Lower lobe of right lung (tissue), 2 donors: ENCODE results near the gene MNS1. TPM values are rescaled to one million over a fixed set of nuclear protein-coding genes. Genes with fewer than 3 reads are reported as not detected.
A peak's percentile ranks its signal among the peaks of the same experiment; 100 is the strongest.

ENCODE experiments used
- ATAC-seq, 2 donors: fragments of 200-7000 bp; cut with Tn5 transposase; one replicate each; pipeline ENCODE4 v1.9.1; 2020 to 2022; ENCODE audit warnings: mild to moderate bottlenecking in 2 of 2, moderate library complexity in 2 of 2
- DNase-seq: peaks from one replicate; pipeline ENCODE4 v3.0.0-alpha.2; 2020
- H3K27ac ChIP-seq: fragments of 200-600 bp; one replicate; pipeline ENCODE4 v1.8.0; 2022
- H3K27me3 ChIP-seq: fragments of 200-600 bp; one replicate; pipeline ENCODE4 v1.8.0; 2022; ENCODE audit warnings: low read depth
- H3K36me3 ChIP-seq: fragments of 200-600 bp; one replicate; pipeline ENCODE4 v1.8.0; 2022; ENCODE audit warnings: mild to moderate bottlenecking
- H3K4me1 ChIP-seq: fragments of 200-600 bp; one replicate; pipeline ENCODE4 v1.8.0; 2022
- H3K4me3 ChIP-seq: fragments of 200-600 bp; one replicate; pipeline ENCODE4 v1.8.0; 2022; ENCODE audit warnings: mild to moderate bottlenecking
- H3K9me3 ChIP-seq: fragments of 200-600 bp; one replicate; pipeline ENCODE4 v1.8.0; 2022
- intact Hi-C: fragments of 100-400 bp; cut with DNase I; formaldehyde crosslinking; loops from one replicate; pipeline ENCODE4 v1.11.0; 2022
- total RNA-seq: library from RNA; stranded (reverse); fragmentation: NEBNext Ultra II Directional; extraction: Animal tissue kit (Norgen Biotek cat#: 25700); gene quantifications from one replicate; pipeline ENCODE4 v1.2.1, GENCODE V29; 2021
- TF ChIP-seq, protein P1 (sequence below): fragments of 200-600 bp; IDR thresholded peaks from one replicate; pipeline ENCODE4 v1.8.0; 2022; ENCODE audit warnings: antibody characterized with exemption, mild to moderate bottlenecking
- donor health status: DM: no; HTN: yes; CAD: no; lungs with severe emphysema.

Gene MNS1
- total RNA-seq, 1 donor from 2014 or later, result 2.3 TPM

DNA sequence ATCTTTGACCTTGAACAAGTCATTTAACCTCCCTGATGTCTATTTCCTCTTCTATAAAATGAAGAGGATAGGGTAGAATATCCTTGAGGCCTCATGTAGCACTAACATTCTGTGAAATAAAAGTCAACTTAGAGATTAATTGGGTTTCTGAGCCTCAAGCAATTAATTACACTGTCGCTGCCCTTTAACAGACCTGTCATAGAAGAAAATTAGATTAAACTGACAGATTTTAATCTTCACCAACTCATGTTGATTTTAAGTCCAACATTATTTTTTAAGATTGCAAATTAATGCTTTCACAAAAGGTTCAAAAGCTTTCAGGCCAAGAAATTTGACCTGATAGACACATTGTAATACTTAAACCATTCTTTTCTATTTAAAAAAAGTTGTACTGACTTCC is 8.1 kb upstream of the MNS1 start:
- Histone ChIP-seq H3K36me3 (no peaks in the 10 kb centered on the region), H3K4me3 (no peak overlapping the region), H3K27ac (no peak overlapping the region), H3K27me3 (no peaks in the 10 kb centered on the region), H3K4me1 (peaks cover 6% of the 10 kb centered on the region), H3K9me3 (no peaks in the 10 kb centered on the region)
- intact Hi-C loops, result no loop called here
- TF ChIP-seq, protein P1, sequence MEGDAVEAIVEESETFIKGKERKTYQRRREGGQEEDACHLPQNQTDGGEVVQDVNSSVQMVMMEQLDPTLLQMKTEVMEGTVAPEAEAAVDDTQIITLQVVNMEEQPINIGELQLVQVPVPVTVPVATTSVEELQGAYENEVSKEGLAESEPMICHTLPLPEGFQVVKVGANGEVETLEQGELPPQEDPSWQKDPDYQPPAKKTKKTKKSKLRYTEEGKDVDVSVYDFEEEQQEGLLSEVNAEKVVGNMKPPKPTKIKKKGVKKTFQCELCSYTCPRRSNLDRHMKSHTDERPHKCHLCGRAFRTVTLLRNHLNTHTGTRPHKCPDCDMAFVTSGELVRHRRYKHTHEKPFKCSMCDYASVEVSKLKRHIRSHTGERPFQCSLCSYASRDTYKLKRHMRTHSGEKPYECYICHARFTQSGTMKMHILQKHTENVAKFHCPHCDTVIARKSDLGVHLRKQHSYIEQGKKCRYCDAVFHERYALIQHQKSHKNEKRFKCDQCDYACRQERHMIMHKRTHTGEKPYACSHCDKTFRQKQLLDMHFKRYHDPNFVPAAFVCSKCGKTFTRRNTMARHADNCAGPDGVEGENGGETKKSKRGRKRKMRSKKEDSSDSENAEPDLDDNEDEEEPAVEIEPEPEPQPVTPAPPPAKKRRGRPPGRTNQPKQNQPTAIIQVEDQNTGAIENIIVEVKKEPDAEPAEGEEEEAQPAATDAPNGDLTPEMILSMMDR, result no peak
- DNase-seq, result no peak
- ATAC-seq, result no peak

DNA sequence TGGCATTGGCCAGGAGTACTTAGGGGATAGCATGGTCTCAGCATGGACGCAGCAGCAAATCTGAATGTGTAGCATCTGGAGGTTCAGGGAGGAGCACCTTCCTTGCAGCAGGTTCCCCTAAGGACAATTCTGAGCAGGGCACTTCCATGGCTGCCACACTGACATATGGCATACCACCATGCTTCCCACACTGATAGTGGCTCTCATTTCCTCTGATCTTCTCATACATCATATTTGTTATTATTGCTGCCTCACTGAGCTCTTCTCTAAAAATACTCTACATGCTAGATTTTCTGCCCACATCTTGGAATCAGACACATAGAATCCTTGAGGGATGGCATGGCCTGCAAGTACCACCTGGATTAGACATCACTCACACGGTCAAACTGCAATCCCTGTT is 7.3 kb upstream of the MNS1 start:
- TF ChIP-seq, protein P1, result no peak
- no peak overlapping the region for H3K4me3 ChIP-seq
- H3K27ac ChIP-seq, result no peak overlapping the region
- no peaks in the 10 kb centered on the region for H3K36me3 ChIP-seq
- no peaks in the 10 kb centered on the region for H3K27me3 ChIP-seq
- intact Hi-C loops, result no loop called here
- DNase-seq (no peak), ATAC-seq (no peak)
- H3K4me1 ChIP-seq, result peaks cover 6% of the 10 kb centered on the region
- no peaks in the 10 kb centered on the region for H3K9me3 ChIP-seq

DNA sequence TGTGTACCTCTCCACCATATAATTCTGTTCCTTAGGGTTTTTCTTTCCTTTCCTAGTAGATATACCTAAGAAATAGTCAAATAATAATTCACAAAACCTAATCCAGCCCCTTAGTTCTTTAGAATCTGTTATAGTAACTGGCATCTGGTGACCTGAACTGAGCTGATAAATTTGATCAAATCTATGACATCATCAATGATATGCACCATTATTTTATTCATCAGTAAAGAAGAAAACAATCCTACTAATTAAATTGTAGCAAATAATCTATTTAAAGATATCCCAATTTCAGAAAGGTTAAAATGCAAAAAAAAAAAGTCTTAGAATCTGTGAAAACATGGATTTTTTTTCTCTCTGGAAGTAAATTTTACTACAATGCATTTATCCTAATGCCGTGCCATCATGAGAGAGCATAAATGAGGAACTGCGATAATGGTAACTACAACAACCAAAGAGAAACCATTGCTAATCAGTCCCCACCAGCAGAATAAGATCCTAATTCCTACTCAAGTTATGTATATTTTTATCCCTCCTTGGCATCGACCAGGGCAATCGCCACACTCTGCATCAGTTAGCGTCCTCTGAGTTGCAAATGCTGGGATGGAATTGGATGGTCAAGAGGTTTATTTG is 6.6 kb upstream of the MNS1 start:
- no peaks in the 10 kb centered on the region for H3K36me3 ChIP-seq
- no peak overlapping the region for H3K27ac ChIP-seq
- H3K27me3 ChIP-seq, result no peaks in the 10 kb centered on the region
- H3K4me3 ChIP-seq, result no peak overlapping the region
- intact Hi-C loops, result no loop called here
- ATAC-seq, result no peak
- peaks cover 6% of the 10 kb centered on the region for H3K4me1 ChIP-seq
- no peaks in the 10 kb centered on the region for H3K9me3 ChIP-seq
- TF ChIP-seq, protein P1, result no peak
- no peak for DNase-seq

DNA sequence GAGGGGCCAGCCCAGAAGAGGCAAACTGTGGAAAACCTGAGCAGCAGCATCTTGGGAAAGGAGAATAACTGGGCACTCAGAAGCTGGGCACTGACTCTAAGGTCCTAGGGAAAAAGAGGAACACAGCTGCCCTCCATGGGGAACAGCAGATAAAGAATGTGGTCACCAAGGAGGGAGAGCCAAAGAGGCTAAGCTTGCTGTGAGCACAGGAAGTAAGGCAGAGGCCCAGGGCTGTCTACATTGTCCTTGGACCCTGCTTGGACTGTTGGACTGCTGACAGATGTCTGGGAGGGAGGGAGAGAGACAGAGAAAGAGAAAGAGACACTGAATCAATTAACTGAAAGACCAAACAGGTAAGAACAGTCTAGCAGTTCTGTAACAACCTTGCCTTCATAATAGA is 4.5 kb upstream of the MNS1 start:
- Histone ChIP-seq H3K4me1 (peaks cover 20% of the 10 kb centered on the region), H3K9me3 (no peaks in the 10 kb centered on the region), H3K4me3 (no peak overlapping the region), H3K27ac (no peak overlapping the region), H3K36me3 (no peaks in the 10 kb centered on the region), H3K27me3 (no peaks in the 10 kb centered on the region)
- intact Hi-C loops, result no loop called here
- ATAC-seq, result no peak
- DNase-seq, result no peak
- TF ChIP-seq, protein P1, result no peak

DNA sequence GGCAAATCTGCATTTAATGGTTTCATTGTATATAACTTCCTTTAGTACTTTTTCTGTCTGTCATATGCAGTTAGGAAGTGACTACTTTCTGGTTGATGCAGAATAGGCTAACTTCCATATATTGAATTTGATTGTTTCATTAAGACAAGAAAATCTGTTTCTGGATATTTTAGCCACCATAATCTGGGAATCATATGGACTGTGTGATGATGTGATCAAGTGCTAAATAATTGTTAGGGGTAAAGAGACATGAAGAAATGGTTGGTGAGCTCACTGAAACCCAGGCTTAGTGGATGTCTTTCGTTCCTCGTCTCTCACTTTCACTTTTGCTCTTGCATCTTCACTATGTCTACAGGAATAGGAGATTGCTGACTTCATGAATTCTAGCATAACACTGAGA is 3.5 kb upstream of the MNS1 start:
- TF ChIP-seq, protein P1, result no peak
- Histone ChIP-seq H3K9me3 (no peaks in the 10 kb centered on the region), H3K4me1 (peaks cover 25% of the 10 kb centered on the region), H3K27me3 (no peaks in the 10 kb centered on the region), H3K4me3 (peak overlapping the region; percentile 44), H3K36me3 (no peaks in the 10 kb centered on the region), H3K27ac (no peak overlapping the region)
- DNase-seq (no peak), ATAC-seq (no peak)
- intact Hi-C loops, result no loop called here
